HG02623 (cell line): ENCODE data around the gene CORO2A.
A peak's percentile ranks its signal among the peaks of the same experiment; 100 is the strongest.
"Not testable (repeated sequence)": the region's sequence is repeated elsewhere in the genome, so short reads cannot be mapped to it uniquely, and the experiment has no call there.

Experiments used
- ATAC-seq: cut with Tn5 transposase; IDR thresholded peaks from one replicate; pipeline ENCODE4 v1.9.1; 2021; ENCODE audit warnings: moderate library complexity; ENCODE audit not compliant: unreplicated experiment

Gene CORO2A

GRCh38 chr9:98118640-98119601 lies 73.5 kb downstream of the CORO2A start, which contains the start of gene TRIM14:
Gene TRIM14 (minus strand): TSS chr9:98119222. CDS start chr9:98119188, 34 bp downstream.
- ATAC-seq: peak; percentile 59

DNA sequence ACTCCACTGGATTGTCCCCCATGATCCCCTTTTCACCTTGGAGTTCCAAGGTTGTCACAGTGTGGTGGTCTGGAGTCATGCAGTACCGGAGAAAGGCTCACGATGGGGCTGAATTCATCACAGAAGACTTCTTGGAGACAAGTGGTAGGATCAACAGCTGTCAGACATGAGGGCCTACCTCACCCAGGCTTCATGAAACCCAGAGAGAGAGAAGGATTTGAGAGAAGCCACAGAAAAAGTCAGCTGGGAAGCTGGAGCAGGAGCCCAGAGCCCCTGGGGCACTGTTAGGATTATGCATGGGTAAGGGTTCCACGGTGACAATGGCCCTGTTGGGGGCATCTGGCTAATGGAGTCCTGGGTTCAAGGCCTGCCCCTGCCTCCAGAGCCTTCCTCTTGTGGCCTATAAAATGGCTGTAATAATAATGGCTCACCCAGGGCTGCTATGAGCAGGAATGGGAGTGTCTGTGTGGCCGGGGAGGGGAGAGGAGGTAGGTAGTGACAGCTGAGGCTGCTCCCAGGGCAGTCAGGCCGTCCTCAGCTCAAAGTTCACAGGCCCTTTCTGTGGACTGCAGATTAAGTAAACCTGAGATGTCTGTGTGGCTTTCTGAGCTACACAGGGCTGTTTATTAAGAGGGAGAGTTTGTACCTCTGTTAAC lies 74.3 kb downstream of the CORO2A start:
- peak; percentile 40 for ATAC-seq

- not testable (repeated sequence) for ATAC-seq
Observed at GRCh38 chr9:98117097-98117496, 75.3 kb downstream of the CORO2A start.

DNA sequence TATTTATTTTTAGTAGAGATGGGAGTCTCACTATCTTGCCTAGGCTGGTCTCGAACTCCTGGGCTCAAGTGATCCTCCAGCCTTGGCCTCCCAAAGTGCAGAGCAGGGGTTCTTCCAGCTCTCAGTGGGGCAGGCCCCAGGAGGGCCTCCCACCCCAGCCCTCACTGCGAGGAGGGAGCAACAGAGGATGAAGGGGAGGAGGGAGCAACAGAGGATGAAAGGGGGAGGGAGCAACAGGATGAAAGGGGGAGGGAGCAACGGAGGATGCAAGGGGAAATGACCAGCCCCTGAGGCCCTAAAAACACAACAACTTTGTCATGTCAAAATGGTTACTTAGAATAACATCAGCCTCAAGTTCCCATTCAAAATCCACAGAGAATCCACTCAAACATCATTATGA lies 83.4 kb downstream of the CORO2A start:
- ATAC-seq: no peak

DNA sequence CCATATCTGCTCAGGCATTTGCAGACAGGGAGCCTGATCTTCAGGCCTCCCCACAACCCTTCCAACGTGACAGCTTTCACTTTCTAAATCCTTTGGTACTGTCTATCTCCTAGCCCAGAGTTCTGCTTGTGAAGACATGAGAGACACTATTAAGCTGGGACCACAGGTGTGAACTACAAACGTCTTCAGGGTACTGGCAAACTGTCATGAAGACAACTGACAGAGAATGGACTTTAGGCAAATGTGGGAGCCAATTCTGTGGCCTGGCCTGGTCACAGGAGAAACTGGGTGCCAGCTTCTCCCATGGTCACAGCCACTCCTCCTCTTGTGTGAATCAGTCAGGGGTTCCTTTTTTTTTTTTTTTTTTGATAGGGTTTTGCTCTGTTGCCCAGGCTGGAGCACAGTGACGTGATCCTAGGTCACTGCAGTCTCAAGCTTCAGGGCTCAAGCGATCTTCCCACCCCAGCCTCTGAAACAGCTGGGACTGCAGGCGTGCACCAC lies 83.9 kb downstream of the CORO2A start:
- peak; percentile 66 for ATAC-seq

DNA sequence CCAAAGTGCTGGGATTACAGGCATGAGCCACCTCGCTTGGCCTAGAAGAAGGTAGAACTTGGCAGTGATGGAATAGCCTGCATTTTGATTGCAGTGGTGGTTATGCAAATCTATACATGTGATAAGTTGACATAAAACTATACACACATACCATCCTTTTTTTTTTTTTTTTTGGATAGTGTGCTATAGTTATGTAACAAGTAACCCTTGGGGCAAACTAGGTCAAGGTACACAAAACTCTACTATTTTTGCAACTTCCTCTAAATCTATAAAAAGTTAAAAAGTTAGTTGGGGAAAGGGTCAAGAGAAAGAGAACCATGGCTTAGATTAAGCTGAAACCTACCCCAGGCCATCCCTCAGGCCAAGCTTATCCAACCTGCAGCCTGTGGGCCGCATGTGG lies 84.5 kb downstream of the CORO2A start:
- no peak for ATAC-seq

DNA sequence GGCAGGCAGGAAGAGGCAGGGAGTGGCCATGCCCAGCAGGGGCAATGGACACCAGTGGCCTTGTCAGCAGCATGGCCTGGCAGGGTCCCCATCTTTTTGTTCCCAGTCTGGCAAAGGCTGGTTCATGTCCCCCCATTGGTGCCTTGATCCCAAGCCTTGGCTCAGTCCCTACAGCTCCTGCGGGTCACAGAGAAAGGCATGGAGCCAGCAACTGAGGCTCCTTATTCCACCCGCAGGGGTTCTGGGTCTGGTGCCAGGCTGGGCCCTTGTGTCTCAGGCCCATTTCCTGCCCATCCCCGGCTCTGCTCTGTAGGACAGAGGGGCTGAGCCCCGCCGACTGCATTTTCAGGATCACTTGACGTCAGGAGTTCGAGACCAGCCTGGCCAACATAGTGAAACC lies 87.4 kb downstream of the CORO2A start:
- ATAC-seq: no peak

DNA sequence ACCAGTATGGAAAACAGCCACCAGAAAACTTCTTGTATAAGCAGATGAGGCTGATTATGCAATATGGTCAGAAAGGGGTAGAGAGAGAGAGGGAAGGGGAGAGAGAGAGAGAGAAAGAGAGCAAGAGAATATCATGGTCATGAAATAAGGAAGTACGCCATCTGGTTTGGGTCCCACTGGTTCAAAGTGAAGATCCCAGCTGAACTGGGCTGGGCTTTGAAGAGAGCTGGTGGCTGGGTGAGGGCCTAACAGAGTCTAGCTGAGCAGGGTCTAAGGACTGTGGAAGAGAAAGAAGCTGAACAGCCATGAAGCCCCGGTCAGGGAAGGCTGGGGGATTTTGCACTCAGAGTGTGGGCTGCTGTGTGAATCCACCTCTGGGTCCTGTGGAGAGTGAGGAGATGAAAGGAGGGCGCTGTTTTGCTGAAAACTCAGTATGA lies 88.0 kb downstream of the CORO2A start:
- no peak for ATAC-seq

- ATAC-seq: peak; percentile 93
Observed at GRCh38 chr9:98101868-98102273, 90.6 kb downstream of the CORO2A start.

GRCh38 chr9:98101416-98101815 lies 91.0 kb downstream of the CORO2A start:
- no peak for ATAC-seq

DNA sequence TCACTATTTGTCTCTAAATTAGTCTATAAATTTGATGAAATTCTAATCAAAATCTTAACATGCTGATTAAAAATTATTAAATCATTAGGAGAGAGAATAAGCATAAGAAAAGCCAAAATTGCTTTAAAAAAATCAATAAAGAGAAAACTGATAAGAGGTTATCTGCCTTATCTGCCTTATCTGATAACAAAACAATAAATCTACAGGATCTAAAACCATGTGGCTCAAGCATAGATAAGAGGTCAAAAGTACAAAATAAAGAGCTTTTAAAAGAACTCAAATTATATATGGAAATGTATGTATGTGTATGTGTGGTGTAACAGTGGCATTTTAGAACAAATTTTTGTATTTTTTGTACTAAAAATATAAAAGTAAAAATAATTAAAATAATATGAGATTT lies 92.0 kb downstream of the CORO2A start:
- no peak for ATAC-seq

DNA sequence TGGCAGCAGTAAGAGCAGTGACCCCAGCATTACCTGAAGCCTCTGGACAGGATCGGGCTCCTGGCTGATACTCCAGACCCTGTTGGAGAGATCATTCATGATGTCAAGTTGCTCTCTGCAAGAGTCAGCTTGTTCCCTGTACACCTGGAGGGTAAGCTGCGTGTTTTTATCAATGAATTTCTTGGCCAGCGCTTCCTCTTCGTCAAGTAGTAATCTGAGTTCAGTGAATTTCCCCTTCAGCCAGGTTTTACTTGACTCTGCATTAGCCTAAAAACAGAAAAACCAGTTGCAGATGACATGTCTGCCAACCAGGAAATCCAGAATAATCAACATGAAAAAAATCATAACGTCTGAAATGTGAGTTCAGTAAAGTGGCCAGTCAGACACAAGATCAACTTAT lies 92.5 kb downstream of the CORO2A start:
- ATAC-seq: no peak

- ATAC-seq: no peak
Observed at GRCh38 chr9:98099346-98099745, 93.1 kb downstream of the CORO2A start.

GRCh38 chr9:98097836-98098235 lies 94.6 kb downstream of the CORO2A start:
- ATAC-seq: no peak

DNA sequence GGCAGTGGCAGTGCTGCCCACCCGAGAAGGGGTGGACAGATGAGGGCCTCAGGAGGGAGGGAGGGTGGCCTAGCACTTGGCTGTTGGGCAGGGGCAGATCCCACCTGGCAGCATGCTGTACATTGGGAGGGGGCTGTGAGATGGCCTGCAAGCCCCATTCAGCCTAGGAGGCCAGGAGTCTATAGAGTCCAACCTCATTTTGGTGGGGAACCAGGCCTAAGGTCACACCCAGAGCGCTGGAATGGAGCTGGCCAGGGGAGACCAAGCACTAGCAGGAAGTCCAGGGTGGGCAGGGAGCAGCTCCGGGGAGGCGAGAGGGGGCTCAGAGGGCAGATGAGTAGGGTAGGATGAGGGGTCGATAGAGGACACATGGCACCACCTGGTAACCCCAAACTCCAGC lies 96.3 kb downstream of the CORO2A start:
- ATAC-seq: no peak

GRCh38 chr9:98095401-98095800 lies 97.0 kb downstream of the CORO2A start:
- no peak for ATAC-seq

DNA sequence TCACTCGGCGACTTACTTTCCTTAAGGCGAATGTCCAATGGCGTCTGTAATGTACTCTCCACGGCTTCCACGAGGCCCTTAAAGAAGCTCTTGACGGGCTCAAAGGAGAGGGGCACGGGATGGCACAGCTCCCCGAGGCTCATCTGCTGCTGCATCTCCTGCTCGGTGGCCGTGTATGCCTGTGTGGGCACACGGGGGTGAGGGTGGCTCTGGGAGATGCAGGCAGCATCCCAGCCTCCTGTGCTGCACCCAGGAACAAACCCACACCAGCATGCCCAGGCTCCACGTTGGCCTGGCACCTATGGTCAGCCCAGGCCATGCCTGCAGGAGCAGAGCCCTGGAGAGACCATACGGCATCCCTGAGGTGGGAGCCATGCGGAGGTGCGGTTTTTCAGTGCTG lies 97.6 kb downstream of the CORO2A start:
- ATAC-seq: no peak

DNA sequence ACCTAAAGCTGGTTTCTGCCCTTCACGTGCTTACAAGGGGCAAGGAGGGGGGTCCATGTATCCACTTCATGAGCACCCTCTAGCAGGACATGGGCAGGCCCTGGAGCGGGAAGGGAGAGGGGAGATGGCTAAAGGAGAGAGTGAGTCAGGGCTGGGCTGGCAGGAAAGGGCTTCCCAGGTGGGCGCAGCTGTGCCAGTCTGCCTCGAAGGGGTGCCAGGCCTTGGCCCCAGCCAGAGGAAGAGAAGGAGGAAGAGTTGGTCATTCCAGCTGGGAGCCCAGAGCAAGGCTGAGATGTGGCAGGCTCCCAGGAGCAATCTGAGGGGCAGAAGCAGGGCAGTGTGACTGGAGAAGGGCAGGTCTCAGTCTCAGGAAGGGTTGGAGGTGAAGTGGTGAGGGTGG lies 98.1 kb downstream of the CORO2A start:
- no peak for ATAC-seq

GRCh38 chr9:98092613-98092931 lies 99.9 kb downstream of the CORO2A start:
- ATAC-seq: no peak

DNA sequence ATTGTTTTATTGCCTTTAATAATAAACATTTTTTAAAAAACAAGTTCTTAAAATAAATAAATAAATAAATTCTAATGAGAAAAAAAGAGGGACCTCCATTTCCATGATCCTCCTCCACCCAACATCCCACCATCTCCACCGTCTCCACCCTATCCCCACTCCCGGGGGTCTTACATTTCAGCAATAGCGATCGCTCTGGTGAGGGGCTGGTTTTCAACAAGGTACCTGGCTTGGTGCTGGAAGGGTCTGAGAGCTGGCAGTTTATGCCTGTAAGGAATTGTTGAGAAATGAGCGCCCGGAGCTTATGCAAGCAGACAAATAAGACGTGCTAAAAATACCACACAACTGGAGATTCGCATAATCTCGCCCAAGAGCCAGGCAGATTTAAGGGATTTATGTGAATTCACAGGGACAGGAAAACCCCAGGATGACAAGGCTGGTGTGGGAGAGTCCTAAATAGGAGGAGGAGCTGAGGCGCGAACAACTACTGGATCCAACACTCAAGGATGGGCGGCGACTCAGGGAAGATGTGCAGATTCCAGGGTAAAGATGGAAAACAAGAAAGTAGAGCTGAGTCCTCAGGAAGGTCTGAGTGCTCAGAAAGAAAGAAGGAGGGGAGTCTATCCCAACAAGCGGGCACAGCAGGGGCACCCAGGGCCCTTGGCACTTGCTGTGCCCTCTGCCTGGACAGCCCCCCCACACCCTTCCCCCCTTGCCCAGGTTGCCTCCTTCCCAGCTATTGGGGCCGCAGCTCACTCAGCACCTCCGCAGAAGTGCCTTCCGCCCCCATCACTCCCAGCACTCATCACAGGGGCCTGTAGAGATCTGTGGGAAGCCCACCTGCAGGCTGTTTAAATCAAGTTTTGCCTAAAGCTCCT lies 100.5 kb downstream of the CORO2A start:
- ATAC-seq: no peak

DNA sequence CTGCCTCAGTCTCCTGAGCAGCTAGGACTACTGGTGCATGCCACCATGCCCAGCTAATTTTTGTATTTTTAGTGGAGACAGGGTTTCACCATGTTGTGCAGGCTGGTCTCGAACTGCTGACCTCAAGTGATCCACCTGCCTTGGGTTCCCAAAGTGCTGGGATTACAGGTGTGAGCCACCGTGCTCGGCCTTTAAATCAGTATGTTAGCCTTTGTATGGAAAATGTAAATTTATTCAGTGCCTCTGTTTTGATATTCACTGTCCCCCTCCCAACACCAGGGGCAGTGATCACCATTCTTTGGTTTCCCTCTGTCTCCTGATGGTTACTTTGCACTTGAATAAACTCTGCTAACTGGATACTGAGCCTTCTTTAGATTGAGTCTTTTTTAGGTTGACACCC lies 101.8 kb downstream of the CORO2A start:
- ATAC-seq: not testable (repeated sequence)
